ENCODE measurements around the gene ZNRF1. TPM values are rescaled to one million over a fixed set of nuclear protein-coding genes. Genes with fewer than 3 reads are reported as not detected.

Gene ZNRF1
- total RNA-seq, 1 experiment from 2014 or later: 20.7 TPM

DNA sequence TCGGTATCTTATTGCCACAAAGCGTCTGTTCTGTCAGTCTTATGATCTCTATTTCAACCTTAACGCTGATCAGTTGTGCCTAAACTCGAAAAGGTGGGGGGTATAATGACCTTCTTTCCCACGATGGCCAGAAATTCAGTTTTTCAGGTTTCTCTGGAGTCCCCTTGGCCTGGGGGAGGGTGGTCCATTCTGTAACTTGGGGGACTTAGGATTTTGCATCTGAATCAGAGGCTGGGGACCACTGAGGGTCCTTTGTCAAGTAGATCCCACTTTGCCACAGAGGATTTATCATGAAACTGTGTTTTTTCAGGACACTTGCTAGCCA is 7.6 kb upstream of the ZNRF1 start:
- no peaks in the 10 kb centered on the region for H3K36me3 ChIP-seq
- no peak overlapping the region for H3K27ac ChIP-seq
- no peaks in the 10 kb centered on the region for H3K9me3 ChIP-seq (replicated peaks)
- H3K4me3 ChIP-seq: no peak overlapping the region
- no peak for DNase-seq (ENCODE audit: low read depth in 1 of 2, low spot score in 2 of 2)
- no peaks in the 10 kb centered on the region for H3K27me3 ChIP-seq (replicated peaks)
- no peaks in the 10 kb centered on the region for H3K4me1 ChIP-seq (replicated peaks)

DNA sequence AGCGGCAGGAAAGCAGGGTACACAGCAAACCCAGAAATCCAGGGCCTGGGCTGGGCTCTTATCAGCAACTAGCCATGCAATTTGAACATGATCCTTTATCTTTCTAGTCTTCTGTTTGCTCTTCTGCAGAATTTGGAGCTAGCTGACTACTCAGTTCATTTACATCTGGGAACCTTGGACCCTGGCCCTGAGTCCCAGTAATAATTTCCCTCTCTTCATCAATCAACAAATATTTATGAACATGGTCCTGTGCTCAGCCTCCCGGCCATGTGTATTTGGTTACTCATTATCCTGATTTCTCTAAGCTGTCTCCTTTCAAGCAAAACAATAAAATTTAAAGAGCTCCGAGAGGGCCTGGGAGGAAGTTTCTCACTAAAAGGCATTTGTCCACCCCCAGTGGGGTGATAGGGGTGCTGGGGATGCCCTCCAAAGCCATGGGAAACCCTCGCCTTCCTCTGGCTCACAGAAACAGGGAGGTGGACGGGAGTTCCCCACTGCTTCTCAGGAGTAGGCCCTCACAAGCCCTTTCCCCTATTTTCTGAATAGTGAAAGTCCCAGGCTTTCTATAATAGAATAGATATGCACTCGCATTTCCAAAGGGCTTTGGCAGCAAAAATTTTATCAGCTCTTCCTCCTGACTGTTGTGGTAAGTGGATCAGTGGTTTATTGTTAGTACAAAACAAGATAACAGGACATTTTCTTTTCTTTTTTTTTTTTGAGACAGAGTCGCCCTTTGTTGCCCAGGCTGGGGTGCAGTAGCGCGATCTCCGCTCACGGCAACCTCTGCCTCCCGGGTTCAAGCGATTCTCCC is 7.0 kb upstream of the ZNRF1 start:
- no peak for DNase-seq (ENCODE audit: low read depth in 1 of 2, low spot score in 2 of 2)
- Histone ChIP-seq H3K27me3 (replicated peaks) (no peaks in the 10 kb centered on the region), H3K27ac (no peak overlapping the region), H3K4me3 (no peak overlapping the region), H3K36me3 (no peaks in the 10 kb centered on the region), H3K9me3 (replicated peaks) (no peaks in the 10 kb centered on the region), H3K4me1 (replicated peaks) (no peaks in the 10 kb centered on the region)

DNA sequence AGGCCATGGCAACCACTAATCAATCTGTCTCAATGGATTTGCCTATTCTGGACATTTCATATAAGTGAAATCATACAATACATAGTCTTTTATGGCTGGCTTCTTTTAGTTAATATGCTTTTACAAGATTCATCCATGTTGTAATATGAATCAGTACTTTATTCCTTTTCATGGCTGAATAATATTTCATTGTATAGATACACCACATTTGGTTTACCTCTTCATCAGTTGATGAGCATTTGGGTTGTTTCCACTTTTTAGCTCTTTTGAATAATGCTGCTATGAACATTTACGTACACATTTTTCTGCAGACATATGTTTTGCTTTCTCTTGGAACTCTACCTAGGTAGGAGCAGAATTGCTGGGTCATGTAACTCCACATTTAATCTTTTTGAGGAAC is 2.8 kb upstream of the ZNRF1 start:
- H3K27me3 ChIP-seq (replicated peaks): no peaks in the 10 kb centered on the region
- no peak overlapping the region for H3K27ac ChIP-seq
- no peak for DNase-seq (ENCODE audit: low read depth in 1 of 2, low spot score in 2 of 2)
- peaks cover 20% of the 10 kb centered on the region for H3K4me1 ChIP-seq (replicated peaks)
- H3K36me3 ChIP-seq: peaks cover 5% of the 10 kb centered on the region; the same call in 1 of the 2 replicates
- H3K4me3 ChIP-seq: no peak overlapping the region
- H3K9me3 ChIP-seq (replicated peaks): no peaks in the 10 kb centered on the region; the same call in 1 of the 2 replicates

DNA sequence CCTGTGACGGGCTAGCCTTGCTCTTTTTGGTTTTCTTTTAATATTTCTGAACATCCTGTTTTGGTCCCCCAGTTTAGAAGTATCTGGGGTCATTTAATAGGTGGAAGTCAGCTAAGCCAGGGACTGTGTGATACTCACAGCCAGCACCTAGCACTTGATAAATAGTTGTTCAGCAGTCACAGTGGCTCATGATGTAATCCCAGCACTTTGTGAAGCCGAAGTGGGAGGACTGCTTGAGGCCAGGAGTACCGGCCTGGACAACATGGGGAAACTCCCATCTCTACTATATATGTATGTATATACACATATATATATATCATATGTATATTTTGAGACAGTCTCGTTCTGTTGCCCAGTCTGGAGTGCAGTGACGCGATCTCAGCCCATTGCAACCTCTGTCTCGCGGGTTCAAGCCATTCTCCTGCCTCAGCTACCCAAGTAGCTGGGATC is 1.8 kb upstream of the ZNRF1 start:
- H3K36me3 ChIP-seq: peaks cover 5% of the 10 kb centered on the region; the same call in 1 of the 2 replicates
- H3K9me3 ChIP-seq (replicated peaks): no peaks in the 10 kb centered on the region; the same call in 1 of the 2 replicates
- DNase-seq (ENCODE audit: low read depth in 1 of 2, low spot score in 2 of 2): no peak
- peaks cover 30% of the 10 kb centered on the region for H3K4me1 ChIP-seq (replicated peaks)
- no peak overlapping the region for H3K27ac ChIP-seq
- H3K27me3 ChIP-seq (replicated peaks): no peaks in the 10 kb centered on the region
- no peak overlapping the region for H3K4me3 ChIP-seq

DNA sequence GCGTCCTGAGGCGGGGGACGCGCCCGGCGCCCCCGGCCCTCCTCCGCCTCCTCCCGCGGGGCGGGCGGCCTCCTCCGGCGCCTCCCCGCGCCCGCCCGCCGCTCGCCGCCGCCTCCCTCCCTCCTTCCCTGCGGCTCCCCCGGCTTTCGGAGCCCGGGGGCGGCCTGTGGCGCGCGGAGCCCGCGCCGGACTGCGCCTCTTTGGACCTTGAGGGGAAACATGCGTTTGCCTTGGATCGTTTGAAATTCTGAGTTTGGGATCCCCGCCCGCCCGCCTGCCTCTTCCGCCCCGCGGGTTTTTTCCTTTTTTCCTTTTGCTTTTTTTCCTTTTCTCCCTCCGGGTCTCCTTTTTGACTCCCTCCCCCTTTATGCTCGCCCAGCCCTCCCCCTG is 390 bp downstream of the ZNRF1 start:
- peak; percentile 31 to 47 for DNase-seq (ENCODE audit: low read depth in 1 of 2, low spot score in 2 of 2)
- Histone ChIP-seq H3K36me3 (peaks cover 10% of the 10 kb centered on the region), H3K27me3 (replicated peaks) (no peaks in the 10 kb centered on the region), H3K4me3 (peak overlapping the region; percentile 85), H3K4me1 (replicated peaks) (peaks cover 30% of the 10 kb centered on the region), H3K9me3 (replicated peaks) (no peaks in the 10 kb centered on the region; the same call in 1 of the 2 replicates), H3K27ac (peak overlapping the region; percentile 36)

DNA sequence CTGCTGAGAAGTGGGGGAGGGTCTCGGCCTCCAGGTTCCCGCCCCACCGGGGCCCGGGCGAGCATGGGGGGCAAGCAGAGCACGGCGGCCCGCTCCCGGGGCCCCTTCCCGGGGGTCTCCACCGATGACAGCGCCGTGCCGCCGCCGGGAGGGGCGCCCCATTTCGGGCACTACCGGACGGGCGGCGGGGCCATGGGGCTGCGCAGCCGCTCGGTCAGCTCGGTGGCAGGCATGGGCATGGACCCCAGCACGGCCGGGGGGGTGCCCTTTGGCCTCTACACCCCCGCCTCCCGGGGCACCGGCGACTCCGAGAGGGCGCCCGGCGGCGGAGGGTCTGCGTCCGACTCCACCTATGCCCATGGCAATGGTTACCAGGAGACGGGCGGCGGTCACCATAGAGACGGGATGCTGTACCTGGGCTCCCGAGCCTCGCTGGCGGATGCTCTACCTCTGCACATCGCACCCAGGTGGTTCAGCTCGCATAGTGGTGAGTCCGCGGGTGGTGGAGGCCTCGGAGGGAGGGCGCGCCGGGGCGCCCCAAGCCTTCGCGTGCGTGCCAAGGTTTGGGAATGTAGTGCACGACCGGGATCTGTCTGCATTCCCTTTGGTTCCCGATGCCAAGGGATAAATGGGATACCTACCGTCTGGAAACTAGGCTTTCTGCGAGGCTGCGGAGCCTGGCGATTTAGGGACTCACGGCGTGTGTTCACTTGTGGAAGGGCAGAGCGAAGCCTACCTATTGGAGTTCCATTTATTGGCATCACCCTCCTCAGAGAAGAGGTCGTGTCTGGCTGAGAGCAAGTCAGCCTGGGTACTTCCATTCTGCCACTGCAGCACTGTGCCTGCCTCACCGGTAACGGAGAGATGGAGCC is 1.0 kb downstream of the ZNRF1 start:
- Histone ChIP-seq H3K9me3 (replicated peaks) (no peaks in the 10 kb centered on the region; the same call in 1 of the 2 replicates), H3K4me1 (replicated peaks) (peaks cover 30% of the 10 kb centered on the region), H3K27ac (peak overlapping the region; percentile 36), H3K36me3 (peaks cover 10% of the 10 kb centered on the region), H3K4me3 (peak overlapping the region; percentile 85), H3K27me3 (replicated peaks) (no peaks in the 10 kb centered on the region)
- DNase-seq (ENCODE audit: low read depth in 1 of 2, low spot score in 2 of 2): peak; percentile 46 to 55

DNA sequence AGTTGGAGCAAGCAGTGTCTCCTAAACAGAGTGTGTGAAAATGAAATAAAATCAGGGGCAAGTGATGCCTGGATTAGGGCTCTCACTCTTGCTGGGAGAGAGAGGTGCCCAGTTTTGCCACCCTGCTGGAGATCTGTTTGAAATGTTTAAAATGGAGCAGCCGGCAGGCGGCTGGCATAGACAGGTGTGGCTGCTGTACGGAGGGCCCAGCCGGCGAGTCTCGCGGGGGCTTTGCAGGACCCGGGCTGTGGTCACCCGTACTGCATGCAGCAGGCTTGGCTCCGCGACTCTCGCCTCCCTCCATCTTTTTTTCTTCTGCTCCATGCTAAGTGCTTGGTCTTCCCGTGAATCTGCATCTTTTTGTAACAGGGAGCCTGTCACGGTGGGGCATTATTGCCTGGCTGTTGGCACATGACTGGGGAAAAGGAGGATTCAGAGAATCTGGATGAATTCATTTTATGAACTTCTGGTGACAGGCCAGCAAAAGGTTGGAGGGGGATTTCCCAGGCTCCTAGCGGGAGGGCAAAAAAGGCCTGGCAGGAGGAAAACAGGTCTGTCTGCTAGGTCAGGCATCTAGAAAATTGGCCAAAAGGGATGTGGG is 1.8 kb downstream of the ZNRF1 start:
- Histone ChIP-seq H3K27ac (no peak overlapping the region), H3K9me3 (replicated peaks) (no peaks in the 10 kb centered on the region; the same call in 1 of the 2 replicates), H3K36me3 (peaks cover 10% of the 10 kb centered on the region), H3K4me3 (peak overlapping the region; percentile 85), H3K27me3 (replicated peaks) (no peaks in the 10 kb centered on the region), H3K4me1 (replicated peaks) (peaks cover 30% of the 10 kb centered on the region)
- DNase-seq (ENCODE audit: low read depth in 1 of 2, low spot score in 2 of 2): peak; percentile 37 to 45

DNA sequence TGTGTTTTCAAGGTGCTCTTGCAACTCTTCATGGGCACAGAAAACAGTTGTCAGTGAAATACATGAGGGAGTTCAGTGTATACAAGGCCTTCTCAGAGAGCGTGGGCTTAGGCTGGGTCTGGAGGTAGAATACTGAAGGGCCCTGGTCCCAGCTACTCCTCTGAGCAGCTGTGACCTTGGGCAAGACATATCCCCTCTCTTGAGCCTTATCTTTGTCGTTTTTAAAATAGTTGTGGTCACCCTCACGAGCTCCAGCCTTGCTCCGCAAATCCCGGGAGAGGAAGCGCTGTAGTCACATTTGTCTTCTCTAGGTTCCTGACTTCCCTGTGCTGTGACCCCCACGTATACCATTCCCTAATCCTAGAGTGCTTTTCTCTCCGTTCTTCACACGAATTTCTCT is 3.6 kb downstream of the ZNRF1 start:
- peaks cover 30% of the 10 kb centered on the region for H3K4me1 ChIP-seq (replicated peaks)
- H3K4me3 ChIP-seq: no peak overlapping the region
- H3K36me3 ChIP-seq: peaks cover 10% of the 10 kb centered on the region
- H3K27me3 ChIP-seq (replicated peaks): no peaks in the 10 kb centered on the region
- H3K27ac ChIP-seq: no peak overlapping the region
- H3K9me3 ChIP-seq (replicated peaks): no peaks in the 10 kb centered on the region; the same call in 1 of the 2 replicates
- no peak for DNase-seq (ENCODE audit: low read depth in 1 of 2, low spot score in 2 of 2)

DNA sequence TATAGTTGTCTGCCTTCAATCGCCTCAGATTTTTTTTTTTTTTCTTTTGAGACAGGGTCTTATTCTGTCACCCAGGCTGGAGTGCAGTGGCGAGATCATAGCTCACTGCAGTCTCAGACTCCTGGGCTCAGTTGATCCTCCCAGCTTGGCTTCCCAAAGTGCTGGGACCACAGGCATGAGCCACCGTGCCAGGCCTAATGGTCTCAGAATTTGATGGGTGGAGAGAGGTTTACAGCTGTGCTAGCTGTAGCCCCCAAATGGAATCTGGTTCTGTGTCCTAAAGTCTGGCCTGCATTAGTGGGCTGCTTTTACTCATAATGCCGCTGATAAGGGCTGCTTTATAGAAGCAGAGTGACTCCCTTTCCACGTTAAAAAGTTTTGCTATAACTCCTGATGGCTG is 5.1 kb downstream of the ZNRF1 start:
- Histone ChIP-seq H3K27me3 (replicated peaks) (no peaks in the 10 kb centered on the region), H3K4me1 (replicated peaks) (peaks cover 24% of the 10 kb centered on the region), H3K9me3 (replicated peaks) (no peaks in the 10 kb centered on the region; the same call in 1 of the 2 replicates), H3K27ac (no peak overlapping the region), H3K36me3 (peaks cover 13% of the 10 kb centered on the region), H3K4me3 (no peak overlapping the region)
- no peak for DNase-seq (ENCODE audit: low read depth in 1 of 2, low spot score in 2 of 2)

DNA sequence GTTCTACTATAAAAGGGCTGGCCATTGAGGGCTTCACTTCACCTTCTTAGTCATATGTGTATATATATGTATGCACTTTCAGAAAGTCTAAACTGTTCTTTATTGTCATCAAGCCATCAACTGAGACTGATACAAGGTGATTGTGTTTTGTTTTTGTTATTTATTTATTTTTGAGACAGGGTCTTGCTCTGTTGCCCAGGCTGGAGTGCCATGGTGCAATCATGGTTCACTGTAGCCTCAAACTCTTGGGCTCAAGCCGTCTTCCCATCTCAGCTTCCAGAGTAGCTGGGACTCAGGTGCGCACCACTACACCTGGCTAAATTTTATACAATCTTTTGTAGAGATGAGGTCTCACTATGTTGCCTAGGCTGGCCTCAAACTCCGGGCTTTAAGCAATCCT is 5.6 kb downstream of the ZNRF1 start:
- Histone ChIP-seq H3K36me3 (peaks cover 12% of the 10 kb centered on the region), H3K27me3 (replicated peaks) (no peaks in the 10 kb centered on the region), H3K4me1 (replicated peaks) (peaks cover 24% of the 10 kb centered on the region), H3K27ac (no peak overlapping the region), H3K9me3 (replicated peaks) (no peaks in the 10 kb centered on the region; the same call in 1 of the 2 replicates), H3K4me3 (no peak overlapping the region)
- no peak for DNase-seq (ENCODE audit: low read depth in 1 of 2, low spot score in 2 of 2)

DNA sequence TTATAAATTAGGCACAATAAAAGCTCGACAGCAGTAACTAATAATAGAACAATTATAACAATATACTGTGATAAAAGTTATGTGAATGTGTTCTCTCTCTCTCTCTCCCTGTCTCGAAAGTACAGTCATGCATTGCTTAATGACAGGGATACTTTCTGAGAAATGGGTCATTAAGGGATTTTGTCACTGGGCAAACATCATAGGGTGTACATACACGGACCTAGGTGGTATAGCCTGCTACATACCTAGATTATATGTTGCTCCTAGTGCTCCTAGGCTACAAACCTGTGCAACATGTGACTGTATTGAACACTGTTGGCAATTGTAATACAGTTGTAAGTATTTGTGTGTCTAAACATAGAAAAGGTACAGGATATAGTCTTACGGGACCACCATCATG is 6.9 kb downstream of the ZNRF1 start:
- no peak for DNase-seq (ENCODE audit: low read depth in 1 of 2, low spot score in 2 of 2)
- no peaks in the 10 kb centered on the region for H3K27me3 ChIP-seq (replicated peaks)
- H3K27ac ChIP-seq: no peak overlapping the region
- no peak overlapping the region for H3K4me3 ChIP-seq
- peaks cover 14% of the 10 kb centered on the region for H3K4me1 ChIP-seq (replicated peaks)
- H3K36me3 ChIP-seq: peaks cover 8% of the 10 kb centered on the region
- H3K9me3 ChIP-seq (replicated peaks): no peaks in the 10 kb centered on the region

DNA sequence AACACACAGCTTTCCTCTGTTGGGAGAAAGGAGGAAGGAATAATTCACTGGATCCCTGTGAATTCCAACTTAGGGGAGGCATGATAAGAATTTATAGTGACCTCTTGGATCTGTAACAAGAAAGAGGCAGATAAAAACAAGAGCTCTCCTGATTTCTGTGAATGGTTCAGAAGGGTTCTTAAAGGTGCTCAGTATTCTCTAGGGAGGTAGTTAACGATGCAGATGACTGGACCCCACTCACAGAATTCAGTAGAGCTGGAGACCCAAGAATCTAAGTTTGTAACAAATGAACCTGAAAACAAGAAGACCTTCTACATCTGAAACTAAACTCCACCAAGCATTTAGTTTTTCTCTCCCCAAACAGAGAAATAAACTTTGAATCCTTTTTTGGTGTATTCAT is 8.6 kb downstream of the ZNRF1 start:
- peaks cover 4% of the 10 kb centered on the region for H3K36me3 ChIP-seq
- no peaks in the 10 kb centered on the region for H3K9me3 ChIP-seq (replicated peaks)
- H3K27ac ChIP-seq: no peak overlapping the region
- DNase-seq (ENCODE audit: low read depth in 1 of 2, low spot score in 2 of 2): no peak
- H3K27me3 ChIP-seq (replicated peaks): no peaks in the 10 kb centered on the region
- no peak overlapping the region for H3K4me3 ChIP-seq
- H3K4me1 ChIP-seq (replicated peaks): peaks cover 19% of the 10 kb centered on the region

DNA sequence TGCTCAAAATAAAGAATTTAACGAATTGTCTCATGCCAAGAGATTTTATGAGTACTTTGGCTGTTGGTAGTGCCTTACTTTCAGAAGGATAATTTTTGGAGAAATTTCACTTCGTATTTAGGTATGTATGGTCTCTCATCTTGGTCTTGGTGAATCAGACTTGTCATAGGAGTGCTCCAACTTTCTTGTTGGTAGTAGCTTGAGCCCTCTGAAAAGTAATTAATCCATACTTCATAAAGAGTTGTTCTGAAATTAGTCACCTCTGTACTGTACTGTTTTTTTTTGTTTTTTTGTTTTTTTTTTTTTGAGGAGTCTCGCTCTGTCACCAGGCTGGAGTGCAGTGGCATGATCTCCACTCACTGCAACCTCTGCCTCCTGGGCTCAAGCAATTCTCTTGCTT is 11.6 kb downstream of the ZNRF1 start:
- Histone ChIP-seq H3K9me3 (replicated peaks) (no peaks in the 10 kb centered on the region), H3K4me3 (no peak overlapping the region), H3K4me1 (replicated peaks) (peaks cover 29% of the 10 kb centered on the region), H3K36me3 (0 out of 2 replicates have a peak, but pooled peaks cover 3% of the 10 kb centered on the region), H3K27me3 (replicated peaks) (no peaks in the 10 kb centered on the region), H3K27ac (no peak overlapping the region)
- no peak for DNase-seq (ENCODE audit: low read depth in 1 of 2, low spot score in 2 of 2)
